HG03521 (cell line): ENCODE results near the gene UBE2D3.

Source experiments
- ATAC-seq: cut with Tn5 transposase; IDR thresholded peaks from one replicate; pipeline ENCODE4 v1.9.1; 2021; ENCODE audit warnings: mild to moderate bottlenecking, moderate library complexity; ENCODE audit not compliant: unreplicated experiment

The UBE2D3 gene

DNA sequence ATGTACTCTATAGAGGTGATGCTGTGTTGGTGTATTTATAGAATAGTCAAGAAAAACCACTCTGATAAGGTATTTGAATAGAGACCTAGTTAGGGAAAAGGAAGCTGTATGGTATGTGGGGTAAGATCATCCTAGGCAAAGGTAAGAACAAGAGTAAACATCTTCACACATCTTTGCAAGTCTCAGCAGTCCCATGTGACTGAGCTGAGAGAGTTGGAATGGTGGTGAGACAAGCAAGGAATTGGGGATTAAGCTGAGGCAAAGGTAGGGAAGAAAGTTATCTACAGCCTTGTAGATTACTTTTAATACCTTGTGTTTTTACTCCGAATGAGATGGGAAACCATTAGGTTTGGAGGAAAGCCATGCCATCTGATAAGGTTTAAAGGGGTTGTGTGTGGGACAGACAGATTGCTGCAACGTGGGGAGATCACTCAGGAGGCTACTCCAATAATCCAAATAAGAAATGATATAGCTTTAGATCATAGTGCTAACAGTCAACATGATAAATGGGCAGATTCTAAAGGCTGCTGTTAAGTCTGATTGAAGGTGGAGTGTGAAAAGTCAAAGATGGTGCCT is 34.9 kb downstream of the UBE2D3 start:
- no peak for ATAC-seq

DNA sequence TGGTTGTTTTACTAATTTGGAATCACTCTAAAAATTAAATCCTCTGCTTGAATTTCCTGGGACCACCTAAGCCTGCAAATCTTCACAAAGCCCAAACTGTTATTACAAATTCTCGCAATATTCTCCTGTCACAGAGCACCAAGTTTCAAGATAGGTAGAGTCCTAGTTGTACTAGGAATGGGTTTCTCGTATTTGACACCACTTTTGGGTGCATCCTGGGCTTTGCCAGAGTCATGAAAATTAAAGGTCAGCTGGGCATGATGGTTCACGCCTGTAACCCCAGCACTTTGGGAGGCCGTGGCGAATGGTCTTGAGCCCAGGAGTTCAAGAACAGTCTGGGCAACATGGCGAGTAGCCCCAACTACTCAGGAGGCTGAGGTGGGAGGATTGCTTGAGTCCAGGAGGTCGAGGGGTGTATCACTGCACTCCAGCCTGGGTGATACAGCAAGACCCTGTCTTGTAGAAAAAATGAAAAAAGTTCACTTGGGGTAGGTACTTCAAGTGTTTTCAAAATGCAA is 36.0 kb downstream of the UBE2D3 start:
- no peak for ATAC-seq

DNA sequence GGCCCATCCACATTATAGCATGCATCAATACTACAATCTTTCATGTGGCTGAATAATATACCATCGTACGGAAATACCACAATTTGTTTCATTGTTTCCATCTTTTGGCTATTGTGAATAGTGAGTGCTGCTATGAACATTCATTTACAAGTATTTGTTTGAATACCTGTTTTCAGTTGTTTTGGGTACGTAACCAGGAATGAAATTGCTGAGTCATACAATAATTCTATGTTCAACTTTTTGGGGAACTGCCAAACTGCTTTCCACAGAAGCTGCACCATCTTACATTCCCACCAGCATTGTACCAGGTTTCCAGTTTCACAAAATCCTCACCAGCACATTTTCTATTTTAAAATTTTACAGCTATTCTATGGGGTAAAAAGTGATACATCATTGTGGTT is 38.0 kb downstream of the UBE2D3 start:
- no peak for ATAC-seq

- ATAC-seq = no peak
Measured at GRCh38 chr4:102787944-102788343, 39.4 kb downstream of the UBE2D3 start.

DNA sequence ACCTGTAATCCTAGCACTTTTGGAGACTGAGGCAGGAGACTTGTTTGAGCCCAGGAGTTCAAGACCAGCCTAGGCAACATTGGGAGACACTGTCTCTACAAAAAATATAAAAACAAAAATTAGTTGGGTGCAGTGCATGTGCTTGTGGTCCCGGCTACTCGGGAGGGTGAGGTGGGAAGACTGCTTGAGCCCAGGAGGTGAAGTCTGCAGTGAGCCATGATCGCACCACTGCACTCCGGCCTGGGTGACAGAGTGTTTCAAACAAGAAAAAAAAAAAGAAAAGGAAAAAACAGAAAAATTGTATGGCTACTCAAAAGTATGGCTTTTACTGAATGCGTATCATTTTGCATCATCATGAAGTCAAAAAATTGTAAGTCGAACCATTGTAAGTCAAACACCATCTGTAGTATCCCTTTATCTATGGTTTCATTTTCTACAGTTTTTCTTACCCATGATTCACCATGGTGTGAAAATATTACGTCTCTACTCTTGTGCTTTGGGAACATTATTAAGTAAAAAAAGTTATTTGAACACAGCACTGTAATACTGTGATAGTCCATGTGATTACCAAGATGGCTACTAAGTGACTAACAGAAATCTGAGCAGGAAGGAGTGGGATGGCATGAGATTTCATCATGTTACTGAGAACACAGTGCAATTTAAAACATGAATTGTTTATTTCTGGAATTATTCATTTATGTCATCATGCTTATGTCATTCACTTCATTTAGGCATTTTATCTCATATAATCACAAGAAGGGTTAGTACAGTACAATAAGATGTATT is 40.1 kb downstream of the UBE2D3 start:
- no peak for ATAC-seq

DNA sequence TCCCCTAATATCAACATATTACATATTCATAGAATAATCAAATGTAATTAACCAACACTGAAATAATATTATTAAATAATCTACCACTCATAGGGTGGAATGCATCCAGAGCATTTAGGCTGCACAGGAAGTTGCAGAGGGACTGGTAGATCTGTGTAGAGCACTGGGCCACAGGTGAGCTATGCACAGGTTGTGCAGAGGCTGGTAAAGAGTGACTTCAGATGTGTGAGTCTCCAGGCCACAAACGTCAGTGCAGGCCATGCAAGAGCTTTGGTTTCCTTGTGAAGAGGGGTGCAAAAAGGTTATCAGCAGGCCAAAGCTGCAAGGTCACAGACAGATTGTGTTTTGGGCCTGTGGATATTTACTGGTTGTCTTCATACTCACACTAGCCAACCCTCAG is 41.1 kb downstream of the UBE2D3 start:
- no peak for ATAC-seq

- no peak for ATAC-seq
Measured at GRCh38 chr4:102783006-102783405, 44.3 kb downstream of the UBE2D3 start.

- no peak for ATAC-seq
Measured at GRCh38 chr4:102781570-102781969, 45.8 kb downstream of the UBE2D3 start.

GRCh38 chr4:102780476-102781144 is 46.7 kb downstream of the UBE2D3 start:
- no peak for ATAC-seq

GRCh38 chr4:102779204-102779603 is 48.1 kb downstream of the UBE2D3 start:
- ATAC-seq = no peak

DNA sequence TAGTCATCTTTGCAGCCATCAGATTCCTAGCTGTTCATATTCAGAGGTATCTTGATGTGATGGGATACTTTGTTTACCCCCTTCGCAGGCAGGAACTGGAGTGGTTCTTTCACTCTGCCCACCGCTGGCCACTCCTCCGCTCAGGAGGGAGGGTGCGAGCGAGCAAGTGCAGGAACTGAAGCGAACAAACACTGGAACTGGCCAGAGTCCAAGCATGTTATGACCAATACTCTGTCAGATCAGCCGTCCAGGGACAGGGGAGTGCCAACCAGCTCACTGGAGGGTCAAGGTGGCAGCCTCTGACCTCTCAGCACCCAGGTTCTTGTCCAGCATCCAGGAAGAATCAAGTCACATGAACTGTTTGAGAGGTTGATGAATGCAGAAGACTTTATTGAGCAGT is 48.6 kb downstream of the UBE2D3 start:
- no peak for ATAC-seq

DNA sequence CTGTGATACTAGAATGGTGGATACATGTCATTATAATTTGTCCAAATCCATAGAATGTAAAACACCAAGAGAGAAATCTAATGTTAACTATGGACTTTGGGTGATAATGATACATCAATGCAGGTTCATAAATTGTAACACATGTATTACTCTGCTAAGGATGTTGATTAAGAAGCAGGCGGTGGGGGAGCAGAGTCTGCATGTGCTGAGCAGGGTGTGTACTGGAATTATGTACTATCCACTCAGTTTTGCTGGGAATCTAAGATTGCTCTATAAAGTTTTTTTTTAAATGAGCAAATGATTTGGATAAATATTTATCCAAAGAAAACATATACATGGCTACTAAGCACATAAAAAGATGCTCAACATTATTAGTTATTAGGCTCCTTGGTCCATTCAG is 51.5 kb downstream of the UBE2D3 start:
- no peak for ATAC-seq

DNA sequence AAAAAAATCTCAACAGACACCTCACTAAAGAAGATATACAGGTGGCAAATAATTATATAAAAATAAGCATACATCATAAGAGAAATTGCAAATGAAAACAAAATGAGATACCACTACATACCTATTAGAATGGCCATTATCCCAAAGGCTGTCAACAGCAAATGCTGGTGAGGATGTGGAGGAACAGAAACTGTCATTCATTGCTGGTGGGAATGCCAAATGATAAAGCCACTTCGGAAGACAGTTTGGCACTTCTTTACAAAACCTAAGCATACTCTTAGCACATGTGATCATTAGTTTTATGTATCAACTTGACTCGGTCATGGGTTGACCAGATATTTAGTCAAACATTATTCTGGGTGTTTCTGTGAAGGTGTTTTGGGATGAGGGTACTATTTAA is 53.1 kb downstream of the UBE2D3 start:
- no peak for ATAC-seq

- ATAC-seq = no peak
Measured at GRCh38 chr4:102772738-102773340, 54.5 kb downstream of the UBE2D3 start.

DNA sequence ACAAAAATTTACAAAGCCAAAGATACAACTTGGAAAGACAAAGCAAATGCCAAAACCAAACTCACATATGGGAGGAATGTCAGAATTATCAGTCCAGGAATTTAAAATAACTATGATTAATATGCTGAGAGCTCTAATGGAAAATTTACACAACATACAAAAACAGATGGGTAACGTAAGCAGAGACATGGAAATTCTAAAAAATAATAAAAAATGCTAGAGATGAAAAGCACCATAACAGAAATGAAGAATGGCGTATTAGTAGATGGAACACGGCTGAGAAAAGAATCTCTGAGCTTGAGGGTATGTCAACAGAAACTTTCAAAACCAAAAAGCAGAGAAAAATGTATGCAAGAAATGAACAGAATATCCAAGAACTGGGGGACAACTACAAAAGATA is 62.5 kb downstream of the UBE2D3 start:
- no peak for ATAC-seq

- ATAC-seq = no peak
Measured at GRCh38 chr4:102761906-102762305, 65.4 kb downstream of the UBE2D3 start.

DNA sequence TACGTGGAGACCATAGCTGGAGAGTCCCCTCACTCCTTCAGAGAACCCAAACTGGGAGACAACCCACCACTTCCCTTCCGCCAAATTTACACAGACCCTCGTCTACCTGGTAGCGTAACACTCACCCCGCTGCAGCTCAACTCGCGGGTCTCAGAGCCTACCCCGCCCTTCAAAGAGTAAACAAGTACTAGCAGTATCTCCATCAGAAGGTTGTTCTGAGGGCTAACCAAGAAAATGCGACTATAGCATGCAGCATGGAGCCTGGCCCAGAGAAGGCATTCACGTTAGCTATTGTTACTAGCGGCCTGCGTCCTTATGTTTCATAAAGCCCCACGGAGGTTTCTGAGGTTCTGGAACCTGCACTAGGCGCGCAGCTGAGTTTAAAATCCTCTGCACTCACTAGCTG is 66.1 kb downstream of the UBE2D3 start:
- peak; percentile 5 for ATAC-seq

- peak; percentile 89 for ATAC-seq
Measured at GRCh38 chr4:102760645-102761295, 66.6 kb downstream of the UBE2D3 start, which contains the start of gene MANBA. Gene MANBA, minus strand, starts transcription at chr4:102760968. Its CDS starts 74 bp downstream, at chr4:102760894.

GRCh38 chr4:102759831-102760644 is 67.3 kb downstream of the UBE2D3 start:
- peak; percentile 48 for ATAC-seq
